ENCODE data around the gene KLRF1.
"Not testable (repeated sequence)": the region's sequence is repeated elsewhere in the genome, so short reads cannot be mapped to it uniquely, and the experiment has no call there.

KLRF1 gene

DNA sequence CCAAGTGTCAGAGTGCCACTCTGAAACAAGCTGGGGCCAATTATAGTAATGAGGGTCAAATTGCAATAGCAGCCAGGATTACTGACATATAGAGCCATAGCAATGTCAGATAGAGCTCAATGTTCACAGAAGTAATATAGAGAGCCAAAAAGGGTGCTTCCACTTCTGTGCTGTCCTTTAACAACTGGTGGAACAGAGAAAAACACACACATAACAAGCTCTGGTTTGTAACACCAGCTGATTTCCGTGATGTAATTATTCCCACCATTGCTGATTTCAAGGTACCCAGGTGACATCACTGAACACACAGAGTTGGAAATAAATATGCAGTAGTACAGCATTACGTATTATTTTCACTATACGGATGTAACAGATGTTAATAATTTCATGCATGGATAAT, 44.9 kb downstream of the KLRF1 start:
- FAIRE-seq: no peak

DNA sequence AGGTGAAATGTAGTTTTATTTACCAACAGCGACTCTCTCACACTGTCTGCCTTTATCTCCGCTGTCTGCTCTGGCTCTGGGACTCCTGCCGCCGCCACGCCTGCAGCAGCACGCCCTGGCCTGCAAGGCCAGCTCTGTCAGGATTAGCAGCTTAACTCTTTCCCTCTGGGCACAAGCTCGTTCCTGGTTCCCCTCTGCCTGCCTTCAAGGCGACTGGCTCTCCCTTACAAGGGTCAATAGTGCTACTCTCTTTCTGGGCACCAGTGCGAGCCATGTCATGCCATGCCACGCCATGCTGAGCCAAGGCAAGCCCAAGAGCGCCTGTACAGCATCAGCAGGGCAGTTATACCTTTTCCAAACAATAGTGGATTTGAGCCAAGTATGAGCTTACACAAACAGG, 45.5 kb downstream of the KLRF1 start:
- no peak for FAIRE-seq

DNA sequence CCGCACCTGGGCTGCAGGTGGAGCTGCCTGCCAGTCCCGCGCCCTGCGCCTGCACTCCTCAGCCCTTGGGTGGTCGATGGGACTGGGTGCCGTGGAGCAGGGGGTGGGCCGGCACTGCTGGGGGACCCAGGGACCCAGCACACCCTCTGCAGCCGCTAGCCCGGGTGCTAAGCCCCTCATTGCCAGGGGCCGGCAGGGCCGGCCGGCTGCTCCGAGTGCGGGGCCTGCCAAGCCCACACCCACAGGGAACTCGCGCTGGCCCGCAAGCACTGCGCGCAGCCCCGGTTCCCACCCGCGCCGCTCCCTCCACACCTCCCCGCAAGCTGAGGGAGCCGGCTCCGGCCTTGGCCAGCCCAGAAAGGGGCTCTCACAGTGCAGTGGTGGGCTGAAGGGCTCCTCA, 48.8 kb downstream of the KLRF1 start:
- not testable (repeated sequence) for FAIRE-seq

DNA sequence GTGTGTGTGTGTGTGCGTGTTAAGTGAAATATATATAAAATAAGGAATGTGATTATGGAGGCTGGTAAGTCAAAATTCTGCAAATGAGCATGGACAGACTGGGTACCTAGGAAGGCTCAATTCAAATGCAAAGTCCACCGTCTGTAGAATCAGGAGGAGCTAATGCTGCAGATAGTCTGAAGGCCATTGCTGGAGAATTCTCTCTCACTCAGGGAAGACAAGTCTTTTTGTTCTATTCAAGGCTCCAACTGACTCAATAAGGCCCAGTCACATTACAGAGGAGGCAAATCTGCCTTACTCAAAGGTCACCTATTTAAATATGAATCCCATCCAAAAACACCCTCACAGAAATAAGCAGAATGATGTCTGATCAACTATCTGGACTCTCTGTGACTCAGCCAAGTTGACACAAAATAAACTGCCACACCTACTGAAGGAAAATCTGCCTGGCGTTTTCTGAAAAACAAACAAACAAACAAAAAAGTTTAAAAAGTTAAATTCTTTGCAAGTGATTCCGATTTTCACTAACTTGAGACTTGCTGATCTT, 53.3 kb downstream of the KLRF1 start:
- FAIRE-seq: no peak

DNA sequence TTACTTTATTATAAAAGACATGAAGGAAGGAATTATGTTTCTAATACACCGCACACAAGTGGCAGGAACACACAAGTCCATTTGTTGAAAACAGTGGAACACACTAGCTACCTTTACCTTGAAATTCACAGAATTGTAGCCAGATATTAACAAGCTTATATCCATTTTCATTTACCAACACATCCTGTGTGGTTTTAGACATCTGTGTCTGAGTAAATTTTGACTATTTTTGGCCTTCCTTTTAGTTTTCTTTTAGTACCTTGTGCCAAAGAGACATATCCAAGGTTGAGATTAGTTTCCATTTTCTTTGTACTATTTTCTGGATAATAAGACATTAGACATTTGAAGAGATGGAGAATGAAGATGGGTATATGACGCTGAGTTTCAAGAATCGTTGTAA, 54.0 kb downstream of the KLRF1 start, which contains the start of gene KLRF2:
Gene KLRF2, plus strand, starts transcription at position 244 of the 400 bp plus-strand sequence. Its CDS starts 107 bp downstream, at position 351.
- no peak for FAIRE-seq

DNA sequence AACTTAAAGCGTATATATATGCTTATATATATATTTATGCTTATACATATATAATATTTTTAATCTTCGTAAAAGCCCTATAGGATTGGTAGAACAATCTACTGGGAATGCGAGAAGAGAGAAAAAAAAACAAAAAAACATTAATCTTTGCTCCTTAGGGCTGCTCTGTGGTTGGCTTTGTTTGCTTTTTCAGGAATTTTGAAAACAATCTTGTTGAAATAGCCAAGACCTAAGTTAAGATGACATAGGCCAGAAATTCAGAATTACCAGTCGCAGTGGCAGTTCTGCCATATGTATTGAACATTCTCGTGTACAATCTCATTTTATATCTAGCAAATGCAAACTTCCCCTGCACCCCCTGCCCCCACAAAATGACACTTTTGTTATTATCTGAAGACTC, 54.7 kb downstream of the KLRF1 start:
- no peak for FAIRE-seq

DNA sequence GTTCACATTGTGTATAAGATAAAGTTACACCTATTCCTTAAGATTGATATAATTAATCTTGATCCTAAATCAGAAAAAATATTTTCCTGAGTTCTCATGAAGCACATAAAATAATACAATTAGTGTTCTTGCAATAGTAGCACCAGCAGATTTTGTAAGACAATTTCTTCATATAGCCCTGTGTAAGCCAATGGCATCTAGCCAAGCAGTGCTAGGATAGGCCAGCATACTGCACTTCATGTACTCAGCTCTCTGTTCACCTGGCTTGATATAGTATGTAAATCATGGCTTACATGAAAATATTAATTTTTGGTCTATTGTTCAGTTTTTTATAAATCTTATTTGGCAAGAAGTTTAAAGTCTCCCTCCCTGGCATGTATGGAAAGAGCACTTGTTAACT, 55.9 kb downstream of the KLRF1 start:
- no peak for FAIRE-seq

DNA sequence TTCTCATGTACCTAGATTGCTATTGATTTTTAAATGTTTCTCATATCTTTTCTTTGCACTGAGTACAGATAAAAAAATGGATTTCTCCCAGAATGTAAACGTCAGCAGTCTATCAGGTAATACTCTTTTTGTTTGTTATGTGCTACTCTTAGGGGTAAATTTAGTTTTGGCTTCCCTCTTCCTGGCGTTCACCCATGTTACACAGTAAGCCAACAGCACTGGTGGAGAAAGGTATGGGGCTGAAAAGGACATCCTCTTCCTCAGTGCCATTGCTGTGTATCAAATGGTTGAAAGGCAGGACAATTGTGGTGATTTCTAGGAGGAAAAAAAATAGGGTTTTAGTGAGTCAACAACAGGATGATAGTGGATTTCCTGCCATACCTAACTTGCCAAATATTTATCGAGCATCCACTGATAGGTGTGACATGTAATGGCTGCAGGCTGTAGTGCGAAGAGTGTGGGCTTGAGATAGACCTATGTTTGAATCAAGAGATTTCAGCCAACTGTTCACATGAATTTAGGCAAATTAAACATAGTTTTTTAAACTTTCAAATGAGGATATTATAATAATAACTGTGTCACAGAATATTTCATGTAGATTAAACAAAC, 61.5 kb downstream of the KLRF1 start:
- no peak for FAIRE-seq
